SK-N-SH (cell line): ENCODE results near the gene PDE6A. TPM values are rescaled to one million over a fixed set of nuclear protein-coding genes. Genes with fewer than 3 reads are reported as not detected.

Source experiments
- CTCF ChIA-PET: fragments of 300-600, 350-600 bp; formaldehyde crosslinking; extraction: SDS; loops from one replicate; lab custom pipeline; 2021; lab: Yijun Ruan, JAX
- POLR2A ChIA-PET: fragments of 350-600 bp; sonication (Branson Sonifier 250); formaldehyde crosslinking; extraction: SDS; loops from one replicate; lab custom pipeline; 2020; ENCODE audit warnings: antibody characterized with exemption, inconsistent platforms; lab: Yijun Ruan, JAX
- DNase-seq: peaks from one replicate; pipeline ENCODE4 v3.0.0; 2012
- H2AFZ ChIP-seq: fragments of 200-600 bp; sonication (generic); 2 replicates; pipeline ENCODE4 v1.8.1; 2016; ENCODE audit warnings: antibody characterized with exemption, mild to moderate bottlenecking, low read depth
- H3F3A ChIP-seq: fragments of 200-600 bp; sonication (generic); replicated peaks from 2 replicates; pipeline ENCODE3; 2016; ENCODE audit warnings: antibody characterized with exemption, mild to moderate bottlenecking; ENCODE audit not compliant: insufficient read depth
- H3K27ac ChIP-seq, 2 experiments: fragments of 200-500 bp in 1 of 2; fragments of 200-600 bp in 1 of 2; sonication (Bioruptor generic) in 1 of 2; sonication (generic), shearing (Covaris generic) in 1 of 2; 2 replicates each; pipeline versions ENCODE4 v1.5.1 to v1.6.1; 2014 to 2016; ENCODE audit warnings: low read depth in 2 of 2, inconsistent platforms in 1 of 2, low read length in 1 of 2, mild to moderate bottlenecking in 1 of 2, mixed read lengths in 1 of 2
- H3K27me3 ChIP-seq: fragments of 200-600 bp; sonication (generic), shearing (Covaris generic); 2 replicates; pipeline ENCODE4 v1.6.1; 2016; ENCODE audit warnings: mixed run types; ENCODE audit not compliant: insufficient read depth
- H3K36me3 ChIP-seq, 2 experiments: fragments of 200-500 bp in 1 of 2; fragments of 200-600 bp in 1 of 2; sonication (Bioruptor generic) in 1 of 2; sonication (generic) in 1 of 2; replicated peaks in 1 of 2; 2 replicates each; pipeline versions ENCODE3 to v1.5.1; 2014 to 2016; ENCODE audit warnings: low read length in 1 of 2, mild to moderate bottlenecking in 1 of 2; ENCODE audit not compliant: insufficient read depth in 2 of 2, control insufficient read depth in 1 of 2
- H3K4me1 ChIP-seq, 2 experiments: fragments of 200-500 bp in 1 of 2; fragments of 200-600 bp in 1 of 2; sonication (Bioruptor generic) in 1 of 2; sonication (generic), shearing (Covaris generic) in 1 of 2; 2 replicates each; pipeline versions ENCODE4 v1.5.1 to v1.6.1; 2014 to 2016; ENCODE audit warnings: low read depth in 1 of 2, low read length in 1 of 2, mixed run types in 1 of 2; ENCODE audit not compliant: insufficient read depth in 2 of 2, control insufficient read depth in 1 of 2
- H3K4me2 ChIP-seq: fragments of 200-600 bp; sonication (generic), shearing (Covaris generic); 2 replicates; pipeline ENCODE4 v1.6.1; 2017; ENCODE audit warnings: mixed run types
- H3K4me3 ChIP-seq, 2 experiments: fragments of 200-500 bp in 1 of 2; fragments of 200-600 bp in 1 of 2; sonication (Bioruptor generic) in 1 of 2; sonication (generic), shearing (Covaris generic) in 1 of 2; 2 replicates each; pipeline versions ENCODE4 v1.5.1 to v1.8.1; 2014 to 2016; ENCODE audit warnings: low read depth in 2 of 2, inconsistent platforms in 1 of 2, low read length in 1 of 2, mild to moderate bottlenecking in 1 of 2, mixed read lengths in 1 of 2, moderate library complexity in 1 of 2
- H3K79me2 ChIP-seq: fragments of 200-600 bp; sonication (generic); 2 replicates; pipeline ENCODE4 v1.8.1; 2017; ENCODE audit warnings: mild to moderate bottlenecking; ENCODE audit not compliant: insufficient read depth
- H3K9ac ChIP-seq: fragments of 200-600 bp; sonication (generic); 2 replicates; pipeline ENCODE4 v1.6.1; 2017; ENCODE audit warnings: mixed run types
- H3K9me2 ChIP-seq: fragments of 200-600 bp; sonication (generic); 2 replicates; pipeline ENCODE4 v1.6.1; 2017; ENCODE audit warnings: mixed run types
- H3K9me3 ChIP-seq: fragments of 200-600 bp; sonication (generic); 2 replicates; pipeline ENCODE4 v1.6.1; 2017; ENCODE audit warnings: mixed run types, mild to moderate bottlenecking, moderate library complexity
- H4K20me1 ChIP-seq: fragments of 200-600 bp; sonication (generic); 2 replicates; pipeline ENCODE4 v1.6.1; 2017; ENCODE audit warnings: mild to moderate bottlenecking, mixed run types; ENCODE audit not compliant: insufficient read depth
- ELF1 ChIP-seq: IDR thresholded peaks from 2 replicates; pipeline ENCODE4 v1.4.0; 2012
- EP300 ChIP-seq, 2 experiments: IDR thresholded peaks; 2 replicates each; pipeline versions ENCODE4 v1.4.0 to v1.6.1; 2012; ENCODE audit warnings: borderline replicate concordance in 1 of 2, low read depth in 1 of 2, low read length in 1 of 2
- EZH2phosphoT487 ChIP-seq: fragments of 200-600 bp; sonication (generic); IDR thresholded peaks from 2 replicates; pipeline ENCODE4 v1.6.1; 2017; ENCODE audit warnings: low read depth, mixed run types, mild to moderate bottlenecking, antibody characterized with exemption, moderate library complexity, borderline replicate concordance
- FOXM1 ChIP-seq: IDR thresholded peaks from 2 replicates; pipeline ENCODE4 v1.4.0; 2012; ENCODE audit warnings: low read depth, mild to moderate bottlenecking
- GABPA ChIP-seq: IDR thresholded peaks from 2 replicates; pipeline ENCODE4 v1.4.0; 2012; ENCODE audit warnings: low read depth, mild to moderate bottlenecking
- IRF3 ChIP-seq: fragments of 150-350 bp; IDR thresholded peaks from 2 replicates; pipeline ENCODE4 v1.6.1; 2016; ENCODE audit warnings: mild to moderate bottlenecking, low read depth, low read length
- JUND ChIP-seq: IDR thresholded peaks from 2 replicates; pipeline ENCODE4 v1.4.0; 2012
- MAX ChIP-seq: IDR thresholded peaks from 2 replicates; pipeline ENCODE4 v1.4.0; 2012; ENCODE audit warnings: low read depth
- MEF2A ChIP-seq: IDR thresholded peaks from 2 replicates; pipeline ENCODE4 v1.4.0; 2012; ENCODE audit warnings: low read depth, borderline replicate concordance
- MXI1 ChIP-seq: IDR thresholded peaks from 2 replicates; pipeline ENCODE4 v1.6.1; 2012; ENCODE audit warnings: mild to moderate bottlenecking, low read depth, low read length, improper control_type of control experiment
- POLR2AphosphoS5 ChIP-seq: IDR thresholded peaks from 2 replicates; pipeline ENCODE4 v1.6.1; 2012; ENCODE audit warnings: low read depth, low read length
- RAD21 ChIP-seq: IDR thresholded peaks from 2 replicates; pipeline ENCODE4 v1.6.1; 2012; ENCODE audit warnings: mild to moderate bottlenecking, low read length
- SIN3A ChIP-seq: IDR thresholded peaks from 2 replicates; pipeline ENCODE4 v1.6.1; 2012; ENCODE audit warnings: low read depth, mild to moderate bottlenecking, low read length, moderate library complexity, borderline replicate concordance
- SMC3 ChIP-seq: IDR thresholded peaks from 2 replicates; pipeline ENCODE4 v1.6.1; 2012; ENCODE audit warnings: low read depth, low read length, improper control_type of control experiment
- TAF1 ChIP-seq: IDR thresholded peaks from 2 replicates; pipeline ENCODE4 v1.6.1; 2012; ENCODE audit warnings: low read depth, mild to moderate bottlenecking, low read length, moderate library complexity, borderline replicate concordance
- TCF12 ChIP-seq: IDR thresholded peaks from 2 replicates; pipeline ENCODE4 v1.4.0; 2012
- TEAD4 ChIP-seq: IDR thresholded peaks from 2 replicates; pipeline ENCODE4 v1.4.0; 2012; ENCODE audit warnings: mild to moderate bottlenecking, borderline replicate concordance; ENCODE audit not compliant: insufficient read depth
- ZBTB33 ChIP-seq: IDR thresholded peaks from 2 replicates; pipeline ENCODE4 v1.4.0; 2012; ENCODE audit warnings: low read depth, borderline replicate concordance
- WGBS: methylation state at CpG from one replicate; pipeline ENCODE4 v1.1.6; 2017; ENCODE audit warnings: low lambda C conversion rate; 5-methylcytosine and 5-hydroxymethylcytosine counted together
- polyA plus RNA-seq, 3 experiments: library from polyadenylated mRNA; depleted of rRNA; stranded (reverse); fragments of >200 nt; gene quantifications; 2 replicates each; pipeline ENCODE4 v1.2.3, GENCODE V29; 2012

Gene PDE6A
- polyA plus RNA-seq, 1 of the 3 experiments (the other 2 are of a cell fraction) = 0.05 TPM

- DNase-seq = no peak
- Histone ChIP-seq H2AFZ (no peak overlapping the region), H3K79me2 (no peaks in the 10 kb centered on the region), H3F3A (peaks cover 3% of the 10 kb centered on the region), H3K27ac (no peak overlapping the region), H3K9ac (no peak overlapping the region), H3K36me3 (no peaks in the 10 kb centered on the region), H3K4me2 (no peak overlapping the region), H3K27me3 (no peaks in the 10 kb centered on the region), H3K9me3 (no peaks in the 10 kb centered on the region), H3K9me2 (no peaks in the 10 kb centered on the region), H3K4me1 (no peaks in the 10 kb centered on the region; a peak in 1 of 4 replicates), H4K20me1 (no peaks in the 10 kb centered on the region), H3K4me3 (no peak overlapping the region)
- POLR2A ChIA-PET = interaction anchor here (0.6 kb wide), 1 partner anchor 9 kb away, joined by 3 read pairs; the partner anchor contains the start of gene SLC26A2
- TF ChIP-seq MAX (no peak), FOXM1 (no peak), JUND (no peak), IRF3 (no peak), ELF1 (no peak), SMC3 (no peak), SIN3A (no peak), MEF2A (no peak), RAD21 (no peak), TEAD4 (no peak)
- 81% methylated on average over 6 of the region's 6 CpGs for WGBS
- CTCF ChIA-PET = interaction anchor here (1.5 to 7.1 kb wide), 6 partner anchors 8 to 117 kb away, joined by 3 to 36 read pairs (median 6); no protein-coding TSS in a partner anchor
These were observed 6.7 kb upstream of the PDE6A start for GRCh38 chr5:149951138-149951749.

GRCh38 chr5:149948993-149949392, 4.4 kb upstream of the PDE6A start:
- WGBS = 74% methylated on average over 5 of the region's 5 CpGs
- CTCF ChIA-PET = interaction anchor here (0.8 to 7.1 kb wide), 4 partner anchors 10 to 115 kb away, joined by 3 to 36 read pairs (median 3); no protein-coding TSS in a partner anchor

GRCh38 chr5:149946118-149946517, 1.5 kb upstream of the PDE6A start:
- H3K9me2 ChIP-seq = no peaks in the 10 kb centered on the region
- no peaks in the 10 kb centered on the region for H3K27me3 ChIP-seq
- no peak for DNase-seq
- no peaks in the 10 kb centered on the region for H3K4me1 ChIP-seq
- no peaks in the 10 kb centered on the region for H4K20me1 ChIP-seq
- 79% methylated on average over 3 of the region's 3 CpGs for WGBS
- no peak overlapping the region for H3K27ac ChIP-seq
- H3K79me2 ChIP-seq = no peaks in the 10 kb centered on the region
- H3K4me3 ChIP-seq = no peak overlapping the region
- POLR2A ChIA-PET = no interaction called here
- no peaks in the 10 kb centered on the region for H3F3A ChIP-seq
- H3K9me3 ChIP-seq = no peaks in the 10 kb centered on the region
- H3K9ac ChIP-seq = no peak overlapping the region
- CTCF ChIA-PET = interaction anchor here (2.3 to 7.1 kb wide), 2 partner anchors 13 to 93 kb away, joined by 8 to 36 read pairs; no protein-coding TSS in a partner anchor
- no peak overlapping the region for H2AFZ ChIP-seq
- H3K36me3 ChIP-seq = no peaks in the 10 kb centered on the region
- no peak overlapping the region for H3K4me2 ChIP-seq
- no peak for TF ChIP-seq TAF1
- TF ChIP-seq GABPA = no peak
- no peak for TF ChIP-seq SIN3A
- no peak for TF ChIP-seq EZH2phosphoT487
- no peak for TF ChIP-seq ZBTB33
- TF ChIP-seq POLR2AphosphoS5 = no peak
- TF ChIP-seq TCF12 = no peak
- no peak for TF ChIP-seq EP300 (IDR thresholded peaks at IDR 0.05; ENCODE audit: borderline replicate concordance in 1 of 2, low read depth in 1 of 2, low read length in 1 of 2)
- no peak for TF ChIP-seq MXI1

More at GRCh38 chr5:149948993-149949392, 4.4 kb upstream of the PDE6A start:
- H2AFZ ChIP-seq = no peak overlapping the region
- no peak for TF ChIP-seq EP300 (IDR thresholded peaks at IDR 0.05; ENCODE audit: borderline replicate concordance in 1 of 2, low read depth in 1 of 2, low read length in 1 of 2)
- no peaks in the 10 kb centered on the region; a peak in 1 of 4 replicates for H3K4me1 ChIP-seq
- no peaks in the 10 kb centered on the region for H3K79me2 ChIP-seq
- no peak overlapping the region for H3K4me2 ChIP-seq
- H3F3A ChIP-seq = peaks cover 3% of the 10 kb centered on the region
- H3K27me3 ChIP-seq = no peaks in the 10 kb centered on the region
- no peak for DNase-seq
- H3K4me3 ChIP-seq = no peak overlapping the region
- POLR2A ChIA-PET = interaction anchor here (0.6 kb wide), 1 partner anchor 58 kb away, joined by 3 read pairs; no protein-coding TSS in a partner anchor
- no peaks in the 10 kb centered on the region for H3K9me2 ChIP-seq
- H3K9me3 ChIP-seq = no peaks in the 10 kb centered on the region
- H4K20me1 ChIP-seq = no peaks in the 10 kb centered on the region
- no peak overlapping the region for H3K9ac ChIP-seq
- H3K36me3 ChIP-seq = no peaks in the 10 kb centered on the region
- H3K27ac ChIP-seq = no peak overlapping the region
